ENCODE data around the gene MYCBP2. TPM values are rescaled to one million over a fixed set of nuclear protein-coding genes. Genes with fewer than 3 reads are reported as not detected.
"Not testable (repeated sequence)": the region's sequence is repeated elsewhere in the genome, so short reads cannot be mapped to it uniquely, and the experiment has no call there.

Gene MYCBP2
- total and polyA plus RNA-seq, 4 donors = 23.2 to 130 (median 57.9) TPM

- Histone ChIP-seq H3K4me3 (no peak overlapping the region), H3K27ac (ENCODE audit: low read depth in 1 of 2, low read length in 1 of 2) (no peak overlapping the region), H3K27me3 (ENCODE audit: control insufficient read depth in 3 of 3, insufficient read depth in 3 of 3, low read length in 2 of 3) (no peaks in the 10 kb centered on the region), H3K9ac (ENCODE audit: insufficient read depth in 1 of 2, low read length in 2 of 2) (no peak overlapping the region), H3K36me3 (ENCODE audit: control insufficient read depth in 4 of 4, insufficient read depth in 4 of 4, low read length in 4 of 4) (peaks cover 23 to 58% (median 41%) of the 10 kb centered on the region in 4 donors), H3K9me3 (ENCODE audit: control insufficient read depth in 4 of 4, insufficient read depth in 3 of 4, low read length in 3 of 4) (no peaks in the 10 kb centered on the region), H3K4me1 (ENCODE audit: control insufficient read depth in 5 of 5, insufficient read depth in 5 of 5, low read length in 5 of 5) (peaks cover 0 to 5% (median 0%) of the 10 kb centered on the region in 5 donors)
- TF ChIP-seq, protein P1, sequence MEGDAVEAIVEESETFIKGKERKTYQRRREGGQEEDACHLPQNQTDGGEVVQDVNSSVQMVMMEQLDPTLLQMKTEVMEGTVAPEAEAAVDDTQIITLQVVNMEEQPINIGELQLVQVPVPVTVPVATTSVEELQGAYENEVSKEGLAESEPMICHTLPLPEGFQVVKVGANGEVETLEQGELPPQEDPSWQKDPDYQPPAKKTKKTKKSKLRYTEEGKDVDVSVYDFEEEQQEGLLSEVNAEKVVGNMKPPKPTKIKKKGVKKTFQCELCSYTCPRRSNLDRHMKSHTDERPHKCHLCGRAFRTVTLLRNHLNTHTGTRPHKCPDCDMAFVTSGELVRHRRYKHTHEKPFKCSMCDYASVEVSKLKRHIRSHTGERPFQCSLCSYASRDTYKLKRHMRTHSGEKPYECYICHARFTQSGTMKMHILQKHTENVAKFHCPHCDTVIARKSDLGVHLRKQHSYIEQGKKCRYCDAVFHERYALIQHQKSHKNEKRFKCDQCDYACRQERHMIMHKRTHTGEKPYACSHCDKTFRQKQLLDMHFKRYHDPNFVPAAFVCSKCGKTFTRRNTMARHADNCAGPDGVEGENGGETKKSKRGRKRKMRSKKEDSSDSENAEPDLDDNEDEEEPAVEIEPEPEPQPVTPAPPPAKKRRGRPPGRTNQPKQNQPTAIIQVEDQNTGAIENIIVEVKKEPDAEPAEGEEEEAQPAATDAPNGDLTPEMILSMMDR (IDR thresholded peaks at IDR 0.05; ENCODE audit: control extremely low read depth, extremely low read depth) = no peak
- DNase-seq (no peak), ATAC-seq (ENCODE audit: insufficient read depth, low FRiP score) (no peak)
- 87 to 91% methylated on average over 2 of the region's 2 CpGs for WGBS, 2 donors
These were observed 317.9 kb downstream of the MYCBP2 start for GRCh38 chr13:77009011-77009410.

DNA sequence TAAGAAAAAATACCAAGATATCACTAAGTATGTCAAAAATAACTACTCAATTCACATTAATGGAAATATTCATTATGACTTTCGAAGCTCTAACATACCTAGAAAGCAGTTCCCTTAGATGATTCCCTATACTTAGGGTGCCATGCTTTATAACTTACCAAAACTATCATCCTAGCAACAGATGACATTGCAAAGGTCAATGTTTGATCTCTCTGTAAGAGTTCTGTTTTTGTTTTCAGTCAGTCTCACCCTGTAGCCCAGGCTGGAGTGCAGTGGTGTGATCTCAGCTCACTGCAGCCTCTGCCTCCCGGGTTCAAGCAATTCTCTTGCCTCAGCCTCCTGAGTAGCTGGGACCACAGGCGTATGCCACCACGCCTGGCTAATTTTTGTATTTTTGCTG, 318.6 kb downstream of the MYCBP2 start:
- H3K36me3 ChIP-seq (ENCODE audit: control insufficient read depth in 4 of 4, insufficient read depth in 4 of 4, low read length in 4 of 4) = peaks cover 20 to 52% (median 36%) of the 10 kb centered on the region in 4 donors
- not testable (repeated sequence) for H3K9me3 ChIP-seq (ENCODE audit: control insufficient read depth in 4 of 4, insufficient read depth in 3 of 4, low read length in 3 of 4); H3K9ac ChIP-seq (ENCODE audit: insufficient read depth in 1 of 2, low read length in 2 of 2); DNase-seq; H3K27me3 ChIP-seq (ENCODE audit: control insufficient read depth in 3 of 3, insufficient read depth in 3 of 3, low read length in 2 of 3); ATAC-seq (ENCODE audit: insufficient read depth, low FRiP score); H3K27ac ChIP-seq (ENCODE audit: low read depth in 1 of 2, low read length in 1 of 2); H3K4me1 ChIP-seq (ENCODE audit: control insufficient read depth in 5 of 5, insufficient read depth in 5 of 5, low read length in 5 of 5); H3K4me3 ChIP-seq
- 92 to 97% methylated on average over 4 of the region's 4 CpGs for WGBS, 2 donors

- 66 to 71% methylated on average over 7 of the region's 7 CpGs for WGBS, 2 donors
- H3K9ac ChIP-seq (ENCODE audit: insufficient read depth in 1 of 2, low read length in 2 of 2) = no peak overlapping the region
- TF ChIP-seq, protein P1 (IDR thresholded peaks at IDR 0.05; ENCODE audit: control extremely low read depth, extremely low read depth) = peak; percentile 11
- H3K27ac ChIP-seq (ENCODE audit: low read depth in 1 of 2, low read length in 1 of 2) = no peak overlapping the region
- H3K27me3 ChIP-seq (ENCODE audit: control insufficient read depth in 3 of 3, insufficient read depth in 3 of 3, low read length in 2 of 3) = no peaks in the 10 kb centered on the region
- peak; percentile 53 for ATAC-seq (ENCODE audit: insufficient read depth, low FRiP score)
- peak in 2 of 3 donors; percentile 40 to 51 for DNase-seq
- peaks cover 0 to 8% (median 2%) of the 10 kb centered on the region in 5 donors for H3K4me1 ChIP-seq (ENCODE audit: control insufficient read depth in 5 of 5, insufficient read depth in 5 of 5, low read length in 5 of 5)
- peaks cover 10 to 33% (median 26%) of the 10 kb centered on the region in 4 donors for H3K36me3 ChIP-seq (ENCODE audit: control insufficient read depth in 4 of 4, insufficient read depth in 4 of 4, low read length in 4 of 4)
- H3K4me3 ChIP-seq = no peak overlapping the region
- H3K9me3 ChIP-seq (ENCODE audit: control insufficient read depth in 4 of 4, insufficient read depth in 3 of 4, low read length in 3 of 4) = no peaks in the 10 kb centered on the region
These were observed 324.2 kb downstream of the MYCBP2 start for GRCh38 chr13:77002590-77003190.

GRCh38 chr13:77001963-77002587, 324.8 kb downstream of the MYCBP2 start:
- DNase-seq (no peak), ATAC-seq (ENCODE audit: insufficient read depth, low FRiP score) (peak; percentile 30)
- Histone ChIP-seq H3K4me1 (ENCODE audit: control insufficient read depth in 5 of 5, insufficient read depth in 5 of 5, low read length in 5 of 5) (peaks cover 0 to 8% (median 2%) of the 10 kb centered on the region in 5 donors), H3K4me3 (no peak overlapping the region), H3K9me3 (ENCODE audit: control insufficient read depth in 4 of 4, insufficient read depth in 3 of 4, low read length in 3 of 4) (no peaks in the 10 kb centered on the region), H3K9ac (ENCODE audit: insufficient read depth in 1 of 2, low read length in 2 of 2) (no peak overlapping the region), H3K27ac (ENCODE audit: low read depth in 1 of 2, low read length in 1 of 2) (no peak overlapping the region), H3K27me3 (ENCODE audit: control insufficient read depth in 3 of 3, insufficient read depth in 3 of 3, low read length in 2 of 3) (no peaks in the 10 kb centered on the region), H3K36me3 (ENCODE audit: control insufficient read depth in 4 of 4, insufficient read depth in 4 of 4, low read length in 4 of 4) (peaks cover 4 to 27% (median 21%) of the 10 kb centered on the region in 4 donors)
- TF ChIP-seq, protein P1 (IDR thresholded peaks at IDR 0.05; ENCODE audit: control extremely low read depth, extremely low read depth) = no peak
- WGBS, 2 donors = 42 to 60% methylated on average over 4 of the region's 4 CpGs

Measured in lung (tissue), 12 donors.